GM21737 (cell line): ENCODE results near the gene SKIDA1.

Experiments
- ATAC-seq: cut with Tn5 transposase; IDR thresholded peaks from one replicate; pipeline ENCODE4 v1.9.1; 2021; ENCODE audit warnings: mild to moderate bottlenecking, moderate library complexity; ENCODE audit not compliant: unreplicated experiment

The SKIDA1 gene

DNA sequence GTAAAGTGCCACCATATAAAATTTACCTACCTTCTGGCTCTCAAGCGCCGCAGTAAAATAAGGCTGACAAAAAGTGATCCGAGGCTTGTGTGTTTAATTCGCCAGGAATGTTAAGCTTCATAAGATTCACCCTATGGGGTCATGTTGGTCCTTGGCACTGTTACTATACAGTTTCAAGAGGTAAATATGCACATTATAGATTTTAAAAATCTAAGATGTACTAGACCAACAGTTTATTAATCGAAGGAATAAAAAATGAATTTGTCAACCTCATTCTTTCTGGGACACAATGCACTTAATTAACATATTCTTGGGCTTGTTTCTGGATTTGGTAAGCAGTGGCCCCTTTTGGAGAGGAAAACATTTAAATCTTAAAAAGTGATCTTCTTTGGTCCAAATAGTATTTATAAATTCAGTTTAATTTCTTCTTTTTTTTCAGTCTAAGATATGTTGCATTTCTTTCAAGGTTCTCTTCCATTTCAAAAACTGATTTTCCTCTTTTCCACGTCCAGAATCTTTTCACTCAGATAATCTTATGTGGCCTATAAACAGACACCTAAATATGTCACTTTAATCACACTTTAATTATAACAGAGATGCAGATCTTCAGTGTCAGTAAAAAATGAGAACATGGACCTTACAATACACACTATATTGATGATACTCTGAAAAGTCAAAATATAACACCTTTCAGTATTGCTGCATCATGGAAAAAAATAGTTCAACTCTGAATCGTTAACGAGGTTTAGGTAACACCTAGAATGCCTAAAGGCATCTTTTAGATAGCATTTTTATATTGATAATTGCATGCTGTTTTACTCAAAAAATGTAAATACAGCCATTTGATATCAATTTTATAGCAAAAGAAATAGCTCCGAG, 3.8 kb upstream of the SKIDA1 start:
- no peak for ATAC-seq

- ATAC-seq: no peak
Measured at GRCh38 chr10:21528236-21529031, 3.0 kb upstream of the SKIDA1 start.

DNA sequence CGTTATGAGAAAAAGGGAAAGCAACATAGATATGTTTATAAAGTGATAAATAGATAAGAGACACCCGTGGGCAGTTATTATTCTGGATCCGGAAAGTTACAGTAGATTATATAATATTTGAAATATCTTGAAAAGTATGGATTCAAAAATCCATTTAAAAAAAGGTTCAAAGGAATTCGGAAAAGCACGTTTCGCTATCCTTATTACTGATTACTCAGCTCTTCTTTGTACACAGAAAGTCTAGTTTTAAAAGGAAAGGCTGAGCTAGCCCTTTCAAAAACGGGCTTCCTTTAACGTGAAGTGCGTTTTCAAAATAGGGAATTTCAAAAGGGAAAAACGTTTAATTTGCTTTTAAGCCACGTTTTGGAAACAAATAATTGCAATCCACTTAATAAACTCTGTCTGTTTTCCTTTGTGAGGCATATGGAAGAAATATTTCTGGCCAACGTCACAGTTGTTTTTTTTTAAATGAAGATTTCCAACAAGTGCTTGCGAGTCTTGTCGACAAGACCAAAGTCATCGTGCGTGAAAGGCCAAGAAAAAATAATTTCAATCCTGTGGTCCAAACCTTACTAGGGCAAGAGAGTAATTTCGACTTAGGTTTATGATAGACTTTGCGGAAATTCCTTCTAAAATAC, 2.2 kb upstream of the SKIDA1 start:
- no peak for ATAC-seq

- no peak for ATAC-seq
Measured at GRCh38 chr10:21526860-21527597, 1.5 kb upstream of the SKIDA1 start.

GRCh38 chr10:21526188-21526859, 842 bp upstream of the SKIDA1 start:
- peak; percentile 33 for ATAC-seq

GRCh38 chr10:21524526-21525366, 736 bp downstream of the SKIDA1 start:
- ATAC-seq: no peak

DNA sequence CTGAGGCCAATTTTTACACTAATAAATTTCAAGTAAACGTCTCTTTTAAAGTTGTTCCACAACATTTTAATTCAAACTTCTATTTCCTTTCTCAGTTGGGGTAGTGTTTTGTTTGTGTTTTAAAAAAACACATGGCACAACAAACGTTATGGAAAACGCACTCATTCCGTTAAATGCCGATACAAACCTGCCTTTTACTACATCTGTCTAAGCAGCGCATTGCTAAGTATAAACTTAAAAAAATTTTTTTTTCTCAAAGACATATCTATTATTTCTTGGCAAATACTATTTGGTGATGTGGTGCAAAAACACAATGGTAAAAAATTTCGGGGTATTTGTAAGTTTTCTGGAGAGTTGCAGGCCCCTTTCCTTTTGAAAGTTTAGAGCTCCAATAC, 1.4 kb downstream of the SKIDA1 start:
- ATAC-seq: no peak

DNA sequence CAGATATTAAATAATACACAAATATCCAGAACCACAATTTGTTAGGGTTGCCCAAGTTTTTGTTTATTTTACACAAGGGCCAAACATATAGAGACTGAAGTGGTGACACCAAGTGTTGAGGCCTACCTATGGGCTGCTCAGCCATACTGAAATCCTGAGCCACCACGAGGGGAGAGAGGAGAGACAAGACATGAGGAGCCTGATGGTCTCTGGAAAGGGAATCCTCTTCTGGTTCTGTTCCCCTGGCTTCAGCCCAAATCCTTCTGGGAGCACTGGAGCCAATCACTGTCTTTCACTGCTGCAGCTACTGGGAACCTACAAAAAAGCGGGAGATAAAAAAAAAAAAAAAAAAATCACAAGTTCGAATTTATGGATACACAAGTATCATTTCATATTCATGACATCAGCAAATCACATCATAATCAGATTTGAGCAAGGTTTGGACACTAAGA, 1.9 kb downstream of the SKIDA1 start:
- no peak for ATAC-seq

- ATAC-seq: no peak
Measured at GRCh38 chr10:21522631-21523406, 2.7 kb downstream of the SKIDA1 start.

- no peak for ATAC-seq
Measured at GRCh38 chr10:21521751-21522533, 3.5 kb downstream of the SKIDA1 start.

- ATAC-seq: no peak
Measured at GRCh38 chr10:21520949-21521348, 4.5 kb downstream of the SKIDA1 start.

DNA sequence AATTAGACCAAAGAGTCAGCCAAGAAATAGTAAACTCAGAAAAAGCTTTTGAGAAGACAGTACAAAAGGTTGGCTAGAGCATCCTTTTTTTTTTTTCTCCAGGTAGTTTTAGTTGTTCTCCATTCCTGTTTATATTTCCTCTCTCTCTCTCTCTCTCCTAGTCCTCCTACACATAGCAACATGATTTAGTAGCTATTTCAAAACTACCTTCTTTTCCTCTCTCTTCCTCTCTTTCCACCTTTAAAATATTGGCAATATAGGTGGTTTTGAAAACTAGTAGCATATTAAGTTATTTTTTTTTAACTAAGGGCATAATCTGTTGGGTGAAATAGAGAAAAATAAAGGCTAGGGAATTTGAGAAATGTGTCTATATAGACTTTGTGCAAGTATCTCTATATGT, 5.0 kb downstream of the SKIDA1 start:
- ATAC-seq: no peak

DNA sequence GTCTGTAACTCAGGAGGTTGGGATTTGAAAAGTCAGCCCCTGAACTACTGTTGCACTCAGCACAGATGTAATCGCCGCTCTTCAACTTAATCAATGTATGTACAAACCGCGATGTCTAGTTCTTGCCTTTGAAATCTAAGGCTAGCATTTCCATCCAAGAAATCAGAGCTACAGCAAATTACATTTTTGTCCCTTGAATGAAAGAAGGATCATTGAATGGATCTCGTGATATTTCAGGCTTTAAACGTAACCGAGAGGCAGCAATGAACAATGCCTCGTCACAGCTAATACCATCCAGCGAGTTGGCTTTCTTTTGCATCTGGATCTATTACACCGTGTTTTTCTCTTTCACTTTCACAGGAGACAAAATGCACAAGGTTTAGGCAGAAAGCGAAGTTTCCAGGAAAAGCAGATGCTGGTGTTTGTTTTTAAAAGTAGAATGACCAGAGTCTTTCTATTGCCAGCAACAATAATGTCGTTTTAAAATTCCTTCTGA, 5.5 kb downstream of the SKIDA1 start:
- ATAC-seq: no peak

DNA sequence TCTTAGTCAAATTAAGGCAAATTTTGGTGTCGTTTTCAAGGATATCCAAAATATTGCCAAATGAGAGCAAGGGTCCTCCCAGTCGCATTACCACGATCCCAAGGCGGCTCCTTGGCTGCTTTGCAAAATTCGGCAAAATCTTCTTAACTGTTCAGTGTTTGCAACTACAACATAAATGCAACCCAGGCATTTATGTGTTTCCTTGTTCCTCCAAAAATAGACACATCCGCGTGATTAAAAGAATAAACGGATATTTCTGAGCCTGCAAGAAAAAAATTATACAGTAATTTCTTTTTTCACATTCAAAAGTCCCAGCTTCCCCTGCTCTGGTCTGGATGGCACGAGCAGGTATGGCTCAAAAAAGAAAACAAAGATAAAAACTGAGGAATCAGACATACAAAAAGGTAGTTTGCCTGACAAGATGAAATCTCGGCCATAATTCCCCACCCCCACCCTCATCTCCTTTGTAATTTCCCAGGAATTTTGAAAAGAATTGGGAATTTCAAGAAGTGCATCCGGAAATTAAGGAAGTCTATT, 6.0 kb downstream of the SKIDA1 start:
- ATAC-seq: no peak

GRCh38 chr10:21518641-21519396, 6.7 kb downstream of the SKIDA1 start:
- no peak for ATAC-seq

GRCh38 chr10:21518149-21518640, 7.3 kb downstream of the SKIDA1 start:
- ATAC-seq: no peak
